ENCODE measurements around the gene IMMP2L.

IMMP2L gene

GRCh38 chr7:111138193-111138569, 424.1 kb downstream of the IMMP2L start:
- DNase-seq = no peak

GRCh38 chr7:111137296-111138192, 424.7 kb downstream of the IMMP2L start:
- no peak for DNase-seq

- DNase-seq = no peak
Observed at GRCh38 chr7:111132833-111133232, 429.5 kb downstream of the IMMP2L start.

GRCh38 chr7:111129435-111129834, 432.9 kb downstream of the IMMP2L start:
- DNase-seq = no peak

GRCh38 chr7:111126987-111127386, 435.3 kb downstream of the IMMP2L start:
- no peak for DNase-seq

GRCh38 chr7:111115966-111116365, 446.3 kb downstream of the IMMP2L start:
- no peak for DNase-seq

- DNase-seq = no peak
Observed at GRCh38 chr7:111113263-111114017, 448.9 kb downstream of the IMMP2L start.

GRCh38 chr7:111112439-111112838, 449.9 kb downstream of the IMMP2L start:
- no peak for DNase-seq

GRCh38 chr7:111108496-111108895, 453.8 kb downstream of the IMMP2L start:
- no peak for DNase-seq

- DNase-seq = no peak
Observed at GRCh38 chr7:111108000-111108399, 454.3 kb downstream of the IMMP2L start.

- no peak for DNase-seq
Observed at GRCh38 chr7:111107579-111107978, 454.7 kb downstream of the IMMP2L start.

GRCh38 chr7:111105269-111105668, 457.0 kb downstream of the IMMP2L start:
- DNase-seq = no peak

- DNase-seq = no peak
Observed at GRCh38 chr7:111104710-111105109, 457.6 kb downstream of the IMMP2L start.

GRCh38 chr7:111103678-111104274, 458.5 kb downstream of the IMMP2L start:
- DNase-seq = no peak

GRCh38 chr7:111103136-111103535, 459.2 kb downstream of the IMMP2L start:
- DNase-seq = no peak

- no peak for DNase-seq
Observed at GRCh38 chr7:111101856-111102646, 460.2 kb downstream of the IMMP2L start.

- DNase-seq = no peak
Observed at GRCh38 chr7:111098926-111099250, 463.4 kb downstream of the IMMP2L start.

- peak; percentile 9 for DNase-seq
Observed at GRCh38 chr7:111098011-111098925, 464.0 kb downstream of the IMMP2L start.

GRCh38 chr7:111096997-111097396, 465.3 kb downstream of the IMMP2L start:
- DNase-seq = no peak

GRCh38 chr7:111094419-111094818, 467.9 kb downstream of the IMMP2L start:
- DNase-seq = no peak

GRCh38 chr7:111093496-111093895, 468.8 kb downstream of the IMMP2L start:
- no peak for DNase-seq
